ENCODE results near the gene ARID1B.

The ARID1B gene

GRCh38 chr6:156998794-156999330 lies 221.7 kb downstream of the ARID1B start:
- DNase-seq: no peak

DNA sequence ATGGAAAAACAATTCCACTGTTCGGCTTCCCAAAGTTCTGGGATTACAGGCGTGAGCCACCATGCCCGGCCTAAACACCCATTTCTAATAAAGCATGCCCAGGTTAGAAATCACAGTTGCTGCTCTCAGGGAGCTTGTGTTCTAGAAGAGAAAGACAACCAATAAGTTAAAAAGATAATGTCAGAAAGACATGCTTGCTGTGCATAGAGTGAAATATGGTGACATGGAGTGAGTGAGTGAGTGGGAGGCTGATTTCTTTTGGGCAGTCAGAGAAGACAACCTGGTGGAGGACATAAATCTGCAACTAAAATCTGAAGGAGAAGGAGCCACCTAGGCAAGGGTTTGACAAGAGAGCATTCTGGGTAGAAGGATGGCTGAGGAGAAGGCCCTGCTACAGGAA lies 222.6 kb downstream of the ARID1B start:
- no peak for DNase-seq

GRCh38 chr6:157001716-157002115 lies 224.5 kb downstream of the ARID1B start:
- DNase-seq: no peak

- no peak for DNase-seq
Measured at GRCh38 chr6:157002774-157003173, 225.6 kb downstream of the ARID1B start.

GRCh38 chr6:157005940-157006339 lies 228.8 kb downstream of the ARID1B start:
- DNase-seq: no peak

GRCh38 chr6:157008568-157008967 lies 231.4 kb downstream of the ARID1B start:
- no peak for DNase-seq

DNA sequence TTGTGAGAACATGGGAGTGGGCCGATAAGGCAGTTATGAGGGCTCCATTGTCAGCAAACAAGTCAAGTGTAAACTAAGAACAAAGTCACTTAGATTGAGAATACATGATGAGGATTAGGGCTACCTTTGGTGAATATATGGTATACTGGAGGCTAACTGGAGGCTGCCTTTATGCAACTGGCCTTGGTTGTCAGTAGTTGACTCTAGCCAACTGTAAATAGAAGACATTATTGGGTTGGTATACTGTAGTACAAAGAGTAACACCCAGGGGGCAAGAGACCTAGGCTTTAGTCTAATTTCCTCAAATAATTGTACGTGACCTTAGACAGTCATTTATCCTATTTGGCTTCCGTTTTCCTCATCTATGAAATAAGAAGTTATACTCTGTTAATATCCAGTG lies 235.2 kb downstream of the ARID1B start:
- DNase-seq: no peak

- DNase-seq: no peak
Measured at GRCh38 chr6:157013649-157014304, 236.6 kb downstream of the ARID1B start.

- no peak for DNase-seq
Measured at GRCh38 chr6:157014871-157015270, 237.7 kb downstream of the ARID1B start.

GRCh38 chr6:157017022-157017421 lies 239.8 kb downstream of the ARID1B start:
- no peak for DNase-seq

DNA sequence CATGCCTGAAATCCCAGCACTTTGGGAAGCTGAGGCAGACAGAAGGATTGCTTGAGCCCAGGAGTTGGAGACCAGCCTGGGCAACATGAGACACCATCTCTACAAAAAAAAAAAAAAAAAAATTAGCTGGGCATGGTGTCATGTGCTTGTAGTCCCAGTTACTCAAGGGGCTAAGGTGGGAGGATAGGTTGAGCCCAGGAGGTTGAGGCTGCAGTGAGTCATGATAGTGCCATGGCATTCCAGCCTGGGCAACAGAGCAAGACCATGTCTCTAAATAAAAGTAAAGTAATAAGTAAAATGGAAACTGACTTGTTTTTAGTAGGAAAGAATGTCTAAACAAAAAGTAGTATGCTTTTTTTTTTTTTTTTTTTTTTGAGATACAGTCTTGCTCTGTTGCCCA lies 240.7 kb downstream of the ARID1B start:
- no peak for DNase-seq

DNA sequence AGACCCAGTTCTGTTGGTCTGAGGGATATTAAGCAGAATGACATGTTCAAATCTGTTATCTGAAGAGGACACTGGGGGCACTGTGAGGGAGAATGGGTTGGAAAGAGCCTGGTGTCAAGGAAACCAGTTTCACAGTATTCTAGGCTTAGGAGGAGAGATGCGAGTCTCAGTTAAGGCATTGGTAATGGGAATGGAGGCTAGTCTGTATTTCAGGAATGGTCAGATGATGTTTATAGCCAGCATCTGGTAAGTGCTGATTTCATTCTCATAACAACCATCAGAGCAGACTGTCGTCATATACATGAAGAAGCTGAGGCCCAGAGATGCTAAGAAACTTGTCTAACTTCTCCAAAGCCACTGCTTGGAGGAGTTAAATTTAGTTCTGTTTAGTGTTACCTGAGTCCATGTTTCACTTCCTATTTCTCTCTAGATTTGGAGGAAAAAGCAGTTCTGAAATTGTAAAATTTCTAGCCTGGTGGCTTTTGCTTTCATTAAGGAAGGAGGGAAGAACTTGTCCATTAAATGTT lies 242.0 kb downstream of the ARID1B start:
- DNase-seq: peak; percentile 36

DNA sequence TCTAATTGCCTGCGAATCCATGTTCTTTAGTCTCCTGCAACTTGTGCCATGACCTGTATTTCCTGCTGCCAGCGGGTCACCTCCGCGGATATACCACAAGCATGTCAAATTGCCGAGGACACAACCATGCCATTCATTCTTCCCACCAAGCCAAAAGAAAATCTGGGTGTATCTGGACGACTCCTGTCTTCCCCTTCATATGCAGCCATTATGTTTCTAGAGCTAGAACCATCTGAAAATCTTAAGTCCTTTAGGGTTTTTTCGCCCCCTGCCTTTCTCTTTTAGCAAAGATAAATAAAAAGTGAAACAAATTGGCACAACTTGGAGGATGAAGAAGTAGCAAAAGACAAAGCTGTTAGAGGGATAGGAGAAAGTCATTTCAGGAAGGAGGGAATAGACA lies 242.6 kb downstream of the ARID1B start:
- no peak for DNase-seq

GRCh38 chr6:157020398-157020797 lies 243.2 kb downstream of the ARID1B start:
- no peak for DNase-seq

DNA sequence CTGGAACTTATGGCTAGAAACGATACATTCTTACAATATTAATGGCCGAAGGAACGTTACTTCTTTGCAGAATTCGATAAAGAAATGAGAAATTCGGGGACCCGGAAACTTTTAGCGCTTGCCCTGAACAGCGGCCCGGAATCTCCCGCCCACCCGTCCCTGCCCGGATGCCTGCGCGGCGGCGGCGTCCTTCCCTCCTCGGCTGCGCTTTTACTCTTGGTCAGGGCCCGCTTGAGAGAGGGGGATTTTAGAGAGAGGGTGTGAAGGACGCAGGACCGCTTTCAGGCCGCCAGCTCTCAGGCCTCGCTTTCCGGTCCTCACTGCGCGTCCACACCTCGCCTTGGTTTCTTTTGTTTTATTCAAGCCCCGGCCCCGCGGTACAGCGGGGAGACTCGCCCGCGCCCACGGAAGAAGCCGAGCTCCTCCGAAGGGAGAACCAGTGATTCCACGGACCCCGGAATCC lies 243.7 kb downstream of the ARID1B start:
- DNase-seq: peak; percentile 73

GRCh38 chr6:157021344-157021992 lies 244.3 kb downstream of the ARID1B start:
- peak; percentile 92 for DNase-seq

DNA sequence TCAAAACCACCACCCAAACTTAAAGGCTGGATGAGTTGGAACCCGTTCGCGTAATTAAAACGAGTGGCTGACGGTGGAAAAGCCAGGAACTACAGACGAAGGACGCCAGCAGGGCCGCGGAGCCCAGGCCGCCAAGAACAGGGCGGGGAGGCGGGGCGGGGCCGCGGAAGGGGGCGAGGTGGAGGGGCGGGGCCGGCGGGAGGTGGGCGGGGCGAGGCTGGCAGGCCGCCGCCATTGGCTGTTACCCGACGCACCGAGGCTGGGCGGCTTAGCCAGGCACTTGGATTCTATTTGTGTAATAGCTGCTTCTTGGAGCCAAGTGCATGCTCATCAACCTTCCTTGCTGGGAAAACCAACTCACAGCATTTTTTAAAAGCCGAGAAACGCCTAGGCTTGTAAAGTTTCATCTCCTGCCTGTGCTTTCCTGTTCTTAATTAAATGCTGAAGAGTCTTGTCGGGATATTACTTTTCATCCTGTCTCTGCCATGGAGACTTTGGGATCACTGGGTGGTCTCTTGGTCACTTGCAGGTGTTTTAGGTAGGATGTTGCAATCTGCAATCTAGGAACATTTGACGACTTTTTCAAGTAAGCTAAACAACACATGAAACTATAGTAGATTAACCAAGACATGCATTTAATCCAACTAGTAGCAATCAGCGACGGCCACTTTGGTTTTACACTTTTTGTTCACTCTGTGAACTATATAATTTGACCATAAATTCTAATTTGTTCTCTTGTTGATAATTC lies 245.0 kb downstream of the ARID1B start:
- peak; percentile 94 for DNase-seq

DNA sequence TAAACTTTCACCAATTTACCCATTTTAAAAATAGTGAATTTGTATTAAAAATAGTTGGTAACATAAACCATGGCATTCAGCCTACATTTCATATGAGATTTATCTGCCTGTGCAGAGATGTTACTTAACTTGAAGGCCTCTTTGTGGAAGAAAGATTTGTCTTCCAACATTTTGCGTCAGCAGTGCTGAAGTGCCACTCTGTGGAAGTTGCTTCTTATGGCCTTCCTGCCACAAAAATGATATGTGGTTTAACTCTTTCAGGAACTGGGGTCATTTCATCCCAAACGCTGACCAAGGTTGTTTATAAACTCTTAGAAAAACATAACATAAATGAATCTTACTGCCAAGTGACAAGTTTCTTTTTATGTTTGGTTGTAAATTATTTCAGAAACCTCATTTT lies 246.8 kb downstream of the ARID1B start:
- DNase-seq: no peak

GRCh38 chr6:157024745-157025144 lies 247.6 kb downstream of the ARID1B start:
- DNase-seq: no peak

DNA sequence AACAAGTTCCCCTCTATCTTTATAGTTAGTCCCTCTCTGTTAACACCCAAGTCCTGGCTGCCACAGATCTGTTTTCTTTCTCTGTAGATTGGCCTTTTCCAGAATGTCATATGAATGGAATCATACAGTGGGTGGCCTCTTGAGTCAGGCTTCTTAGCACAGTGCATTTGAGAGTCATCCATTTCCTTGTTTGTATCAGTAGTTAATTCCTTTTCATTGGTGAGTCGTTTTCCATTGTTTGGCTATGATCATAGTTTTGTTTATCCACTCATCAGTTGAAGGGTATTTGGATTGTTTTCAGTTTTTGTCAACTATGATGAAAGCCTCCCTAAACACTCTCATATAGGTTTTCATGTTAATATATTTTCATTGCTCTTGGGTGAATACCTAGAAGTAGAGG lies 248.3 kb downstream of the ARID1B start:
- DNase-seq: no peak

DNA sequence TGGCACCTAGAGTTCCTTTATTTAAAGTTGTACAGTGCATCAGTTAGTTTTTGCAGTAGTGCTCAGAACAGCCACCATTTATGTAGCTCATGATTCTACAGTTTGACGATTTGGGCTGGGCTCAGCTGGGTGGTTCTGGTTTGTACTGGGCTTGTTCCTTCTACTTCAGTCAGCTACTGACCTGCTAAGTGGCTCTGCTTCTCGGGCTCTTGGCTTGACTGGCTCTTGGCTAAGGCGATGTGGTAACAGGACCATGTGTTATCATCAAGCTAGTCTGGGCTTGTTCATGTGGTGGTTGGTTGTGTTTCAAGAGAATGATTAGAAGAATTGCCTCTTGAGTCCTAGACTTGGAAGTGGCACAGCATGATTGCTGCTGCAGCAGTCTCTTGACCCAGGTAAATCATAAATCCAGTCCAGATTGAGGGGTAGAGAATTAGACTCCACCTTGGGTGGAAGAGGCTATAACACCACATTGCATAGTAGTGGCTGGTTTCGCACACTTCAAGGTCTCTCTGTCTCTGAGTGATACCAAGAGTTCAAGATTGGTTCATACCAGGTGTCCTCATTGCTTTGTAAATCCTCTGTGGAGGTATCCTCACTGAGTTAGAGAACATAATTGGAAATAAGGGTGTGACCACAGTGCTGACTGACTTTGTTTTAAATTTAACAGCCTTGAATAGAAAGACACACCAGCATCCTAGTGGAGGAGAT lies 253.0 kb downstream of the ARID1B start:
- peak; percentile 77 for DNase-seq

DNA sequence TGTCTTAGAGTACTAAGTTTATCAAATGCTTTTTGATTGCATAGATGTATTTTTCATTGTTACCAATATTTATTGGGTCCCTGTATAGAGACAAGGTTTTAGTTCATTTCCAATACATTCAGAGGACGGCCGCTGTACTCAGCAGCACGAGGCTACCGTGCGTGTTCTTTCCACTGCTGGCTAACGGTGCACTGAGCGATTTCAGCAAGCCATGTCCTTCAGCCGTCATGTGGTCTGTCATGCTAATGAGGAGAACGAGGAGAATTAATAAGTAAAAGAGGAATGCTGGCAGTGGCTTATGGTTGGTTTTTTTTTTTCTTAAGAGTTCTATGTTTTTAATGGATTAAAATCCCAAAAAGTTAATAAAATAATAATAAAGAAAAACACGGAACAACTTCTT lies 253.6 kb downstream of the ARID1B start:
- no peak for DNase-seq

GRCh38 chr6:157032923-157033322 lies 255.7 kb downstream of the ARID1B start:
- DNase-seq: no peak
